Endothelial cell of umbilical vein (primary cell): ENCODE data around the gene CEACAM4. TPM values are rescaled to one million over a fixed set of nuclear protein-coding genes. Genes with fewer than 3 reads are reported as not detected.

Experiments used
- BruUV-seq: library from RNA; stranded (reverse); fragments of 400-500 nt; replicated peaks from 2 replicates; lab custom pipeline; 2021; lab: Mats Ljungman, UMichigan
- CTCF ChIA-PET: fragments of 300-600, 350-600 bp; sonication (Branson Sonifier 250); formaldehyde crosslinking; loops from one replicate; lab custom pipeline; 2021; ENCODE audit warnings: antibody characterized with exemption, inconsistent platforms; lab: Charles Lee
- POLR2A ChIA-PET: fragments of 300-600, 350-600 bp; sonication (Branson Sonifier 250); formaldehyde crosslinking; loops from one replicate; lab custom pipeline; 2021; ENCODE audit warnings: antibody characterized with exemption, inconsistent platforms; lab: Charles Lee
- DNase-seq: peaks from one replicate; pipeline ENCODE4 v3.0.0-alpha.2; 2011; ENCODE audit warnings: low read depth, low spot score
- FAIRE-seq: peaks from 2 replicates; lab custom pipeline; 2011; peaks lifted over from hg19 to GRCh38; lab: Jason Lieb, UNC
- H2AFZ ChIP-seq: 2 replicates; pipeline ENCODE4 v1.6.0; 2012; ENCODE audit warnings: low read depth, low read length, control low read depth, inconsistent platforms
- H3K27ac ChIP-seq: 2 replicates; pipeline ENCODE4 v1.5.1; 2011; ENCODE audit warnings: low read depth, mild to moderate bottlenecking, control low read depth, low read length, moderate library complexity; ENCODE audit not compliant: insufficient read depth
- H3K27me3 ChIP-seq, 2 experiments: 2 replicates each; pipeline versions ENCODE4 v1.6.0 to v1.6.1; 2011; ENCODE audit warnings: low read length in 2 of 2, mixed read lengths in 1 of 2; ENCODE audit not compliant: control insufficient read depth in 2 of 2, insufficient read depth in 2 of 2
- H3K36me3 ChIP-seq, 2 experiments: 2 replicates in 1 of 2; 3 replicates in 1 of 2; pipeline ENCODE4 v1.5.1; 2011; ENCODE audit warnings: low read length in 2 of 2, mild to moderate bottlenecking in 1 of 2, moderate library complexity in 1 of 2; ENCODE audit not compliant: control insufficient read depth in 2 of 2, insufficient read depth in 2 of 2; ENCODE audit errors: extremely low read depth in 1 of 2
- H3K4me1 ChIP-seq: 3 replicates; pipeline ENCODE4 v1.5.1; 2011; ENCODE audit warnings: mild to moderate bottlenecking, low read length; ENCODE audit not compliant: control insufficient read depth, insufficient read depth; ENCODE audit errors: extremely low read depth
- H3K4me2 ChIP-seq: 2 replicates; pipeline ENCODE4 v1.6.1; 2011; ENCODE audit warnings: low read length, control low read depth, mixed read lengths; ENCODE audit not compliant: insufficient read depth
- H3K4me3 ChIP-seq, 3 experiments: fragments of 200-600 bp in 1 of 3; sonication (generic), shearing (Covaris generic) in 1 of 3; replicated peaks in 1 of 3; 2 replicates each; pipeline ENCODE4 v1.5.1; 2011 to 2016; ENCODE audit warnings: control low read depth in 3 of 3, low read length in 3 of 3, mild to moderate bottlenecking in 2 of 3, inconsistent platforms in 1 of 3, low read depth in 1 of 3, moderate library complexity in 1 of 3; ENCODE audit not compliant: insufficient read depth in 1 of 3
- H3K79me2 ChIP-seq: 2 replicates; pipeline ENCODE4 v1.6.0; 2012; ENCODE audit warnings: low read length, inconsistent platforms; ENCODE audit not compliant: control insufficient read depth, insufficient read depth
- H3K9ac ChIP-seq: replicated peaks from 2 replicates; pipeline ENCODE3; 2011; ENCODE audit warnings: low read length, control low read depth; ENCODE audit not compliant: insufficient read depth; ENCODE audit errors: extremely low read depth
- H3K9me1 ChIP-seq: replicated peaks from 3 replicates; pipeline ENCODE4 v1.6.0; 2011; ENCODE audit warnings: mild to moderate bottlenecking, low read length; ENCODE audit not compliant: control insufficient read depth, insufficient read depth; ENCODE audit errors: extremely low read depth
- H3K9me3 ChIP-seq: replicated peaks from 2 replicates; pipeline ENCODE4 v1.5.1; 2012; ENCODE audit warnings: low read length, inconsistent platforms; ENCODE audit not compliant: control insufficient read depth, insufficient read depth
- H4K20me1 ChIP-seq: replicated peaks from 2 replicates; pipeline ENCODE3; 2011; ENCODE audit warnings: mild to moderate bottlenecking, low read length; ENCODE audit not compliant: control insufficient read depth, insufficient read depth; ENCODE audit errors: extremely low read depth
- EZH2 ChIP-seq: IDR thresholded peaks from 2 replicates; pipeline ENCODE4 v1.6.1; 2012; ENCODE audit warnings: borderline replicate concordance, low read depth, mild to moderate bottlenecking, moderate library complexity, low read length, inconsistent platforms; ENCODE audit not compliant: severe bottlenecking
- FOS ChIP-seq: IDR thresholded peaks from 2 replicates; pipeline ENCODE4 v1.6.1; 2011; ENCODE audit warnings: mild to moderate bottlenecking, low read length, moderate library complexity, borderline replicate concordance; ENCODE audit not compliant: insufficient read depth
- GATA2 ChIP-seq: IDR thresholded peaks from 2 replicates; pipeline ENCODE4 v1.7.0; 2011; ENCODE audit warnings: low read depth, mild to moderate bottlenecking, moderate library complexity, mixed read lengths, low read length; ENCODE audit not compliant: insufficient read length, insufficient read depth
- JUN ChIP-seq: IDR thresholded peaks from 2 replicates; pipeline ENCODE4 v1.6.1; 2011; ENCODE audit warnings: borderline replicate concordance, low read depth; ENCODE audit not compliant: insufficient read length, insufficient read depth
- MYC ChIP-seq: IDR thresholded peaks from one replicate; pipeline ENCODE4 v1.6.1; 2011; ENCODE audit warnings: mild to moderate bottlenecking, low read depth, low read length
- POLR2A ChIP-seq: IDR thresholded peaks from 2 replicates; pipeline ENCODE4 v1.6.1; 2012; ENCODE audit warnings: low read depth, mild to moderate bottlenecking, control low read depth, low read length
- POLR2AphosphoS5 ChIP-seq: IDR thresholded peaks from 2 replicates; pipeline ENCODE4 v1.6.1; 2012; ENCODE audit warnings: low read depth, mild to moderate bottlenecking, control low read depth, low read length, moderate library complexity; ENCODE audit not compliant: insufficient read depth
- dilution Hi-C: fragments of 300-500 bp; cut with MboI; formaldehyde crosslinking; loops from one replicate; pipeline ENCODE4 v1.15.0; 2019; ENCODE audit warnings: low sequenced_read_pairs; ENCODE audit not compliant: extremely low pct_ligation_motif_present
- intact Hi-C: fragments of 100-400 bp; cut with micrococcal nuclease; formaldehyde crosslinking; loops from one replicate; pipeline ENCODE4 v1.10.0; 2022
- polyA plus RNA-seq, 4 experiments: library from polyadenylated mRNA; depleted of rRNA in 3 of 4; stranded (reverse) in 3 of 4; unstranded in 1 of 4; fragments of >200 nt; gene quantifications; 2 replicates each; pipeline versions ENCODE4 v1.2.1 to v1.2.3, GENCODE V29; 2011 to 2012; ENCODE audit warnings: missing spikeins in 1 of 4
- total RNA-seq: library from RNA; stranded (reverse); gene quantifications from 2 replicates; pipeline ENCODE4 v1.2.3, GENCODE V29; 2021
- TF ChIP-seq, protein P1 (sequence below): IDR thresholded peaks from 2 replicates; pipeline ENCODE4 v1.6.1; 2011; ENCODE audit not compliant: insufficient read depth, insufficient read length
- TF ChIP-seq, protein P2 (sequence below), 2 donors: IDR thresholded peaks; 1 replicate in 1 of 2; 2 replicates in 1 of 2; pipeline ENCODE4 v1.5.1; 2011; ENCODE audit warnings: low read length in 2 of 2, mild to moderate bottlenecking in 2 of 2, moderate library complexity in 2 of 2, control low read depth in 1 of 2, inconsistent platforms in 1 of 2, low read depth in 1 of 2; ENCODE audit not compliant: insufficient read depth in 1 of 2; ENCODE audit errors: extremely low read depth in 1 of 2

CEACAM4 gene
- total and polyA plus RNA-seq, 2 donors (not counting 3 experiments of a cell fraction or from before 2014, with no cell fraction given): not detected

DNA sequence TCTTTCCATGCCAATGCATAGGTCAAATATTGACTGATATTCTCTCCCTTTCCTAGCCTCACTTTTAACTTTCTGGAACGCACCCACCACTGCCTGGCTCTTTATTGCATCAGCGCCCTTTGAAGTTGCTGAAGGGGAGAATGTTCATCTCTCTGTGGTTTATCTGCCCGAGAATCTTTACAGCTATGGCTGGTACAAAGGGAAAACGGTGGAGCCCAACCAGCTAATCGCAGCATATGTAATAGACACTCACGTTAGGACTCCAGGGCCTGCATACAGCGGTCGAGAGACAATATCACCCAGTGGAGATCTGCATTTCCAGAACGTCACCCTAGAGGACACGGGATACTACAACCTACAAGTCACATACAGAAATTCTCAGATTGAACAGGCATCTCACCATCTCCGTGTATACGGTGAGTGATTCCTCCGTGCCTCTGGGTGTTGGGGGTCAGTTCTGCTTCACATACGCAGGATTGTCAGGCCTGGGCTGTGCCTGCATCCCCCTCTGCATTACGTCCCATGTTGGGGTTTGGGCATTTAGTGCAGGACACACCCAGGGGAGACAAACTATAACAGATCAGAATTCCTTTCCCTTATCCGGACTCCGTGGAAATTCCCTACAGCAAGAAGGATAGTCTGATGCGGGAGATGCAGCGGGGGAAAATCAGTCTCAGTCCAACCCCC, 49.6 kb downstream of the CEACAM4 start:
- dilution Hi-C loops: no loop called here
- DNase-seq (no peak), FAIRE-seq (no peak)
- no peaks in the 10 kb centered on the region for H3K4me1 ChIP-seq
- ChIA-PET POLR2A (no interaction called here), CTCF (no interaction called here)
- peaks cover 4 to 15% of the 10 kb centered on the region in 2 experiments for H3K27me3 ChIP-seq
- TF ChIP-seq, protein P1, sequence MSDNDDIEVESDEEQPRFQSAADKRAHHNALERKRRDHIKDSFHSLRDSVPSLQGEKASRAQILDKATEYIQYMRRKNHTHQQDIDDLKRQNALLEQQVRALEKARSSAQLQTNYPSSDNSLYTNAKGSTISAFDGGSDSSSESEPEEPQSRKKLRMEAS: no peak
- TF ChIP-seq FOS (no peak), JUN (no peak), GATA2 (no peak), POLR2A (no peak), POLR2AphosphoS5 (no peak), EZH2 (no peak), MYC (no peak)
- TF ChIP-seq, protein P2, sequence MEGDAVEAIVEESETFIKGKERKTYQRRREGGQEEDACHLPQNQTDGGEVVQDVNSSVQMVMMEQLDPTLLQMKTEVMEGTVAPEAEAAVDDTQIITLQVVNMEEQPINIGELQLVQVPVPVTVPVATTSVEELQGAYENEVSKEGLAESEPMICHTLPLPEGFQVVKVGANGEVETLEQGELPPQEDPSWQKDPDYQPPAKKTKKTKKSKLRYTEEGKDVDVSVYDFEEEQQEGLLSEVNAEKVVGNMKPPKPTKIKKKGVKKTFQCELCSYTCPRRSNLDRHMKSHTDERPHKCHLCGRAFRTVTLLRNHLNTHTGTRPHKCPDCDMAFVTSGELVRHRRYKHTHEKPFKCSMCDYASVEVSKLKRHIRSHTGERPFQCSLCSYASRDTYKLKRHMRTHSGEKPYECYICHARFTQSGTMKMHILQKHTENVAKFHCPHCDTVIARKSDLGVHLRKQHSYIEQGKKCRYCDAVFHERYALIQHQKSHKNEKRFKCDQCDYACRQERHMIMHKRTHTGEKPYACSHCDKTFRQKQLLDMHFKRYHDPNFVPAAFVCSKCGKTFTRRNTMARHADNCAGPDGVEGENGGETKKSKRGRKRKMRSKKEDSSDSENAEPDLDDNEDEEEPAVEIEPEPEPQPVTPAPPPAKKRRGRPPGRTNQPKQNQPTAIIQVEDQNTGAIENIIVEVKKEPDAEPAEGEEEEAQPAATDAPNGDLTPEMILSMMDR (IDR thresholded peaks at IDR 0.05; ENCODE audit: extremely low read depth in 1 of 2, insufficient read depth in 1 of 2, low read depth in 1 of 2, low read length in 2 of 2): no peak
- H2AFZ ChIP-seq: no peak overlapping the region
- H3K4me3 ChIP-seq: no peak overlapping the region
- BruUV-seq: no TSS peak
- intact Hi-C loops: no loop called here
- H3K9ac ChIP-seq: no peak overlapping the region
- no peaks in the 10 kb centered on the region for H3K9me3 ChIP-seq
- H3K36me3 ChIP-seq: no peaks in the 10 kb centered on the region
- H3K9me1 ChIP-seq: no peaks in the 10 kb centered on the region
- no peak overlapping the region for H3K4me2 ChIP-seq
- H3K79me2 ChIP-seq: no peaks in the 10 kb centered on the region
- no peaks in the 10 kb centered on the region for H4K20me1 ChIP-seq
- H3K27ac ChIP-seq: no peak overlapping the region
